Activated gamma-delta T cell treated with Interleukin-2 at 50 U/mL for 16 hours (primary cell): ENCODE data around the gene MAGI3.
"Not testable (repeated sequence)": the region's sequence is repeated elsewhere in the genome, so short reads cannot be mapped to it uniquely, and the experiment has no call there.

Experiments used
- DNase-seq: peaks from one replicate; pipeline ENCODE4 v3.0.0-alpha.2; 2020

MAGI3 gene

DNA sequence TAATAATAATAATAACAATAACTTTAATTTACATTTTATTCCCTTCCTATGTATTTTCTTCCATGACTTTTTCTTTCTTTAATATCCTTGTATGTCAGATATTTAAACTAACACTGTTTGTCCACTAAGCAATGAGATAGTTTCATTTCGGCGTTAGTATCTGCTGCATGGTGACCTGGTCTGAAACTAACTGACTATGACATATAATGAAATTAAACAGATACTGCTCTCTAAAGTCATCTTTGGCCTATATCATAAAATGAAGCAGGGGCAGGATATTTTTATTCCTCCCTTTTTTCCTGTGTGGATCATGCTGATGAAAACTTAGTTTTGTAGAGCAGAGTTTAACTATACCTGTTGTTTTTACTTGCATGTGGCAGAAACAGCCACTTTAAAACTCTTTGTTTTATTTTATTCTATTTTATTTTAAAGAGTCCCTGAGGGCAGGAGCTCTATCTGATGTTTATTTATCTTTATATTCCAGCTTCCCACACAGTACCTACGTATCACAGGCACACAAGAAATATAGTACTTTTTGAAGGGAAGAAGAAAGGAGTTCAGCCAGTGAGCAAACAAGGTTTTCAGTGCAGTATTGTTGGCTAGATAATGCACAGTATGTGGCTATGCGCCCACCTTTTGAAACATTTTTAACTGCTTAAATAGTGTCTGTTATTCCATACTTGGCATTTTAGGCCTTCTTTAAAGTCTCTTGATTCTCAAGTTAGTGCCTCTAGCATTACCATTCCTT lies 203.4 kb downstream of the MAGI3 start:
- DNase-seq: no peak

DNA sequence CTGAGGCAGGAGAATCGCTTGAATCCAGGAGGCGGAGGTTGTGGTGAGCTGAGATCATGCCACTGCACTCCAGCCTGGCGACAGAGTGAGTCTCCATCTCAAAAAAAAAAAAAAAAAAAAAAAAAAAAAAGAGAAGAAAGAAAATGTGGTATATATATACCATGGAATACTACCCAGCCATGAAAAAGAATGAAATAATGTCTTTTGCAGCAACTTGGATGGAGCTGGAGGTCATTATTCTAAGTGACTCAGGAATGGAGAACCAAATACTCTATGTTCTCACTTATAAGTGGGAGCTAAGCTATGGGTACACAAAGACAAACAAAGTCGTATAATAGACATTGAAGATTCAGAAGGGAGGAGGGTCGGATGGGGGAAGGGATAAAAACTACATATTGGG lies 214.2 kb downstream of the MAGI3 start:
- DNase-seq: not testable (repeated sequence)

DNA sequence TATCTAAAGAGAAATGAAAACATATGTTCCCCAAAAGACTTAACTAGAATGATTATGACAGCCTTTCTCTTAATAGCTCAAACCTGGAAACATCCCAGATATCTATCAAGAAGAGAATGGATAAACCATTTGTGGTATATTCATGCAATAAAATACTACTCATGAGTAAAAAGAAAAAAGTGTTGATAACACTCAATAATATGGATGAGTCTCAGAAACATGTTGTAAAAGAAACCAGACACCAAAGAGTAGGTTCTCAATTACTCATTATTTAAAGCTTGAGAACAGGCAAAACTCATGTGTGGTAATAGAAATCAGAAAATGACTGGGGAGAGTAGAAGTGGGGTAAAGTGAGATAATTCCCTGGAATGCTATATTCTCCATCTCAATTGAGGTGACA lies 214.8 kb downstream of the MAGI3 start:
- no peak for DNase-seq

DNA sequence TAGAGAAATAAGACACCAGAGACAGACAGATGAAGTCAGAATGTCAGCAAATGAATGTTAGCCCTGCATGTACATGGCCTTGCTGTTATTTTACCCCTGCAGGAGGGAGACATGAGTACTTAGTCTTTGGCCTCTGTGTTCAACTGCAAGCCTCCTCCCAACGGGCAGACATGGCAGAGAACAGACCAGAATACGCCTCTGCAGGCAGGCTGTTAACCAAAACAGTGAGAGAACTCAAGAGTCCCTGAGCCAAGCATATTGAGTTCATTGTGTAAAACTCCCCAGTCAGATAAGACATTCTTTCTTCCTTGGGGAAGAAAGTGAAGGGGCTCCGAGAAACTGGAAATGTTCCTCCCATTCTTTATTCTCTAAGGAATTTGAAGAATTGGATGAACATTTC lies 218.1 kb downstream of the MAGI3 start:
- DNase-seq: no peak

DNA sequence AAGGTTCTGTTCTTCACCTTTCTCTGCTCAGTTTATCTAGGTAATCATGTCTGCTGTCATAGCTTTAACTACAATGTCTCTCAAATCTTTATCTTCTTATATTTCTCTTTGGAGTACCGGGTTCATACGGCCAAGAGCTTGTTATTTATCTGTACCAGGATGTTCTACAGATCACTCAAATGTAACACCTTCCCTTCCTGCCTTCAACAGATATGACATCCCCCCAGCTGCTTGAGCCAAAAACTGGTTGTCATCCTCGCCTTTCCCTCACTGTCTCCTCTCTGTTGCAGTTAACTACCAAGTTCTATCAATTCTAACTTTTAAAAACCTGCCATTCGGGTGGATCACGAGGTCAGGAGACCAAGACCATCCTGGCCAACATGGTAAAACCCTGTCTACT lies 220.1 kb downstream of the MAGI3 start:
- DNase-seq: no peak

DNA sequence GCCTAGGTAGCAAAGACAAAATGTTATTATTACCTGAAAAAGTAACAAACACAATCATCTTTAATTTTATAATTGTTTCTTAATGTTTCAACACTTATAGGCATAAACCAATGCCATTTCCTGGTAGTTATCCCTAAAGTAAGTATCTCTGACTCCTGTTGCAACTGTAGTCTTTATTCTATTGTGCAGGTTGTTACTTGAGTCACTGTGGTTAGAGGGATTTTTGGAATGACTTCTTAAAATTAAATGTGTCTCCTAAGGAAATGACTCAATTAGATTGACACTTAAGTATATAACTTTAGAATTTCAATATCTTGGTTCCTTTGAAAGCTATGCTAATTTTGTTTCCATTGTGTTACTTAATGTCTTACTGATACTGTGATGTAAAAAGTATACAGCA lies 225.1 kb downstream of the MAGI3 start:
- DNase-seq: no peak

DNA sequence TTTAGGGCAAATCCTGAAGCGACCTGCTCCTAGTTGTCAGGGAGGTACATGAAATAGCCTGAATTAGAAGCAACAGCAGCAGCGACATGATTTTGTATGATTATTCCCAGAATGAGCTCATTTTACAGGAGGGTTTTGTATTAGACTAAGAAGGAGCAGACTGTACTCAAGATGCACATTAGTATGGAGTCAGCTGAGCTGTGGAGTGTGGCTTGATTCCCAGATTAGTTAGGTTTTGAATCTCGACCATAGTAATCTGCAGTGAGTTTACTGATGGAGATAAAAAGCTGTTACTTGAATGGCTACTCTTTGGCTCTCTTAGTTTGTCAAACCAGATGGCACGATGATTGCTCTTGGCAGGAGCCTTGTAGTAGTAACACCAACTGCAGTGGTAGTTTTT lies 225.8 kb downstream of the MAGI3 start:
- no peak for DNase-seq

DNA sequence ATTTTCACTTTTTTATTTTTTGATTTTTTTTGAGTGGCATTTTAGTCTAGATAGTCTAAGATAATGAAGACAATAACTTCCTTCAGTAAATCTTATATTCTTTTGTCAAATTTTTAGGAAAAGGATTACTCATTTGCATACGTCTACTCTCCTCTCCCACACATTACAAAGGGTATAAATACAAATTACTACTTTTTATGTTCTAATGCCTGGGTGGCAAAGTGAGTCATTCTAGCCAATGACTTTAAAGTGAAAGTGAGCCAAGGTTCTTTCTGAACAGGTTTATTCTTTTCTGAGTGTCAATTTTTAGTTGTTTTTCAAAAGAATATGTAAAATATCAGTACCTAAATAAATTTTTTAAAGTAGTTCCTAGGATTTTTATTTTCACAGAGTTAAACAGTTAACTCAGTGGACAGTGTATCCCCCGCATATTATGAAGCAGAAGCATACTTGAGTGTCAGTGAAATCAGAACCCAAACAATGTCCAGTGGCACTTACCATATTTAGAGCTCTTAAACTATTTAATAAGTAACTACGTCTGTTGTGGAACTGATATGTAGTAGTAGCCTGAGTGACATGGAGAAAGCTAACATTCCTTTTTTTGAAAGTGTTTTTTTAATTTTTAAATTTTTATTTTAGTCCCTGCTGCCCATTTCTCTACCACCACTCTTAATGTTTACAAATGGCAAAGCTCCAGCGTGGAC lies 227.3 kb downstream of the MAGI3 start:
- no peak for DNase-seq

DNA sequence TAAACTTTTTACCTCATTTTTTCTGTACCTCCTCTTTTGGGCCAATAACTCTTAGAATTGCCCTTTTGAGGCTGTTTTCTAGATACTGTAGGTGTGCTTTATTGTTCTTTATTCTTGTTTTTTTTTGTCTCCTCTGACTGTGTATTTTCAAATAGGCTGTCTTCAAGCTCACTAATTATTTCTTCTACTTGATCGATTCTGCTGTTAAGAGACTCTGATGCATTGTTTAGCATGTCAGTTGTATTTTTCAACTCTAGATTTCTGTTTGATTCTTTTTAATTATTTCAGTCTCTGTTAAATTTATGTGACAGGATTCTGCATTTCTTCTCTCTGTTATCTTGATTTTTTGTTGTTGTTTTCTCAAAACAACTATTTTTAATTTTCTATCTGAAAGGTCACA lies 238.7 kb downstream of the MAGI3 start:
- no peak for DNase-seq

DNA sequence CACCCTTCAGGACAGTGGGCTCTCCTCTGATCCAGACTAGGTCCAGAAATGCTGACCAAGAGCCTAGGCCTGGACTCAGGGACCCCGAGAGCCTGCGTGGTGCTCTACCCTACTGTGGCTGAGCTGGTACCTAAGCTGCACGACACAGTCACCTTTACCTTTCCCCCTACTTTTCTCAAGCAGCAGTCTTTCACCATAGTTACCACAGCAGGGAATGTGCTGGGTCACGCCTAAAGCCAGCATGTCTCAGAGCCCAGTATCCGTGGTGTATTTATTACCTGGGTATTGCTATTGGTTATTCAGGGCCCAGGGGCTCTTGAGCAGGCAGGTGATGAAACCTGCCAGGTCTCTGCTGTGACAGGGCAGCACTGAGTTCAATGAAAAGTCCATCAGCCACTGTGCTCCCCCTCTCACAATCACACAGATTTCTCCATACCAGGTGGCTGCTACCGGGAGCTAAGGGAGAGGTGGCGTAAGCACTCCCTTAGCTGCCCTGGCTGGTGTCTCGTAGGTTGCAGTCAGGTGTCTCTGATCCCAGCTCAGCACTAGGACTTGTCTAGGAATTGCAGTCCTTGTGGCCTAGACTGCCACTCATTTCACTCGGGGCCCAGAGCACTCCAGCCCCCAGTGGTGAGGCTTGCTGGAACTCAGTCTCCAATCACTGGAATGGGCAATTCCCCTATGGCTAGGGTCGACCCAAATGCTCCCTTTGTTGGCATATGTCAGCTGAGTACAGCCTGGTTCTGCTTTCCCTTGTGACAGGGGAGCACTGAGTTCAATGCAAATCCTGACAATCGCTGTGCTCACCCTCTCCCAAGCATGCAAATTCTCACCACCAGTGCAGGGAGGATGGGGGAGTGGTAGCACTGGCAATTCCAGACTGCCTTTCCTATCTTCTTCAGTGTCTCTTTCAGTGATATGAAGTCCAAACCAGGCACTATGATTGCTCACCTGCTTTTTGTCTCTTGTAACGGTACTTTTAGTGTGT lies 240.3 kb downstream of the MAGI3 start:
- DNase-seq: no peak

DNA sequence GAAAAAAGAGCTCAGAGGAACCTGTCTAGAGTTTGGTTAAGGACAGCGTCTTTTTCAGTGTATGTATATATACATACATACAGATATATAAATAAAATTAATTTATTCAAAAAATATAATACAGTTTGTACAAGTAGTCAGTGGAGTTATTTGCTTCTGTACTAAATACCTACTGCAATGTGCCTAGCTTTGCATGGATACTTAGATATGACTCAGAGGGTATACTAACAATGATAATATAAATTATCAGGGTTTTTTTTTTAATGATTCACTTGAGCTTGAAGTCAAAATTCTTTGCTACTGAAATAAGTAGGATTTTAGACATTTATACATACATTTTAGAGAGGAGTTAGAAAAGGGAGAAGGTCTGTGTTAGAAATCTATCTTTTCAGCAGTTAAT lies 251.1 kb downstream of the MAGI3 start:
- DNase-seq: no peak

DNA sequence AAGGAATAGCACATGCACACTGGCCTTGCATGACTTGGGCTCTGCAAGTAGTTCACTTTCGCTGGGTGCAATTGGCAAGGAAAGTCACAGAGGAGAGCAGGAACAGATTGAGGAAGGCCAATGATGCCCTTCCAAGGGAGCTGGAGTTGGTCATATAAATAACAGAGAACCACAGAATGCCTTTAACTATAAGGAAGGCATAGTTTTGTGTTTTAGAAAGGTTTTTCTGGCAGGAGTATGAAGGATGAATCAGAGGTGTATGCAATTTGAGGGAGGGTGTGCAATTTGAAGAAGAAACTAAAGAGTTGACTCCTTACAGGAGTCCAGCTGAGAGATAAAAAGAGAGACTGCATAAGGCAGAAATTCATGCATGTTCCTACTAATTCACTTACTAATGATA lies 256.8 kb downstream of the MAGI3 start:
- DNase-seq: no peak

DNA sequence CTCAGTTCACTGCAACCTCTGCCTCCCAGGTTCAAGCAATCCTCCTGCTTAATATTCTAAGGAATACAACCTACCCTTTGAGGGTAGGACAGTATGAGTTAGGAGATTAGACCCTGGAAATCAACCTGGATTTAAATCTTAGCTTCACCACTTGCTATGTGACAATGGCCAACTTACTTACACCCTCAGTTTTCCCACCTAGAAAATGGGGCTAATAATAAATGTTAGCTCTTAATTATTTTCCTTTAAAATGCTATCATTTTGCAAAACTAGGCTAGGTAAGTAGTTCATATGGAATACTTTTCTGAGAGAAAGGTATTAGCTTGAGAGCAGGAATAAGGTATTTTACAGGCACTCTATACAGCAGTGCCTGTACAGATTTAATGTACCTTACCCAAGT lies 258.2 kb downstream of the MAGI3 start:
- DNase-seq: no peak

DNA sequence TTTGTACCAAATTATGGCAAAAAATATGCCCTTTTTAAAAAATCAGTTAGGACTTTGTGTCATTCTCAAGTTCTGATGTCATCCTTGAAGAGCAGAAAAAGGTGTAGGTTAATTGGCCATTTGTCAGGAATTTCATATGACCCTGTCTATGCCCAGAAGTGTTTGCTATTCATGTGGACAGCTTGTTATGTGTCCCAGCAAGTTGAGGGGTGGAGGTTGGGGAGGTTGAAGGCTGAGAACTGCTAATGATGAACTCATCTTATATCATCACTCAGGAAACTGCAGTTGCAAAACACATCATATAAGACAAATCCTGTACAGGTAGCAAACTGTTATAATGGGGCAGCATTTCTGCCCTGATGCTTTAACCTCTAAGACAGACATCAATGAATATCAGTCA lies 262.5 kb downstream of the MAGI3 start:
- DNase-seq: no peak

DNA sequence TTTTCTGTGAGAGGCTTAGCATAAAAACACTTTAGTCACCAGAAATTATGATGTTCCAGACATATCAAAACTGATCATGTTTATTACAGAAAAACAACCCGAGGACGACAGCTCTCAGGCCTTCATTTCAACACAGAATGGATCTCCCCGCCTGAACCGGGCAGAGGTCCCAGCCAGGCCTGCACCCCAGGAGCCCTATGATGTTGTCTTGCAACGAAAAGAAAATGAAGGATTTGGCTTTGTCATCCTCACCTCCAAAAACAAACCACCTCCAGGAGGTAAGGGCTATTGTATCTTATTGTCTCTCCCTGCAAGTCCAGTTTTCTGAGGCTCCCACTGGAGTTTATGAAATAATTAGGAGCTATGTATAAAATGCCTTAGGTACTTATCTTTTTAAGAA lies 263.4 kb downstream of the MAGI3 start:
- DNase-seq: no peak

DNA sequence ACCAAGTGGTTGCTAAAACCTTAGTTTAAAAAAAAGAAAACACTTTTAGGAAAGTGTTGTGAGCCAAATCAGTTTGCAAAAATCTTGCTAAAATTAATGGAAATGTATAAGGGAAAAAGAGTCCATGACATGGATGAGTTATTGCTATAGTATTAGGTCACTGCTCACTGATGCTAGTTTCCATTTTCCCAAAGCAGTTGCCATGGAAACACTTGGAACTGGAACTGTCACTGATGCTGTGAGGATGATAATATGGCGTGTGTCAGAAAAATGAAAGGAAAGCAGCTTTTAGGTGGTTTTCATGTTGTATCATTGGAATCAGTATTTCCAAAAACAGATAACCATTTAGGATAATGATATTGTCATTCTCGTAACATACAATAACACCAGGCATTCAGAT lies 264.6 kb downstream of the MAGI3 start:
- no peak for DNase-seq

DNA sequence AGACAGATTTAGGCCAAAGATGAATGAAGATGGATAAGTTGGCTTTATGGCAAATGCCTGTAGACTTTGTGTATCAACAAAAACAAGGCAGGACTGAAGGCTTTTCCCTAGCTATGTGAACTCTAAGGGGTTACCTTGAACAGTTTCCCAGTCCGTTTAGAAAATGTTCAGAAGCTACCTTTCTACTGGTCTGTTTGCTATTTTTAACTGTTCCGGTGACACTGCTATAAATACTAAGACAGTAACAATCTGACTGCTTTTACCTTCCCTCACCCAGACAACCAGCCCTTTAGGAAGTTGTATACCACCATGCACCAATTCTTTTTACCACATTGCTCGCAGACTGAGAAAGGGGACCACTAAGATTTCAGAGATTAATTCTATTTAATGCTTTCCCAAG lies 266.8 kb downstream of the MAGI3 start:
- no peak for DNase-seq

DNA sequence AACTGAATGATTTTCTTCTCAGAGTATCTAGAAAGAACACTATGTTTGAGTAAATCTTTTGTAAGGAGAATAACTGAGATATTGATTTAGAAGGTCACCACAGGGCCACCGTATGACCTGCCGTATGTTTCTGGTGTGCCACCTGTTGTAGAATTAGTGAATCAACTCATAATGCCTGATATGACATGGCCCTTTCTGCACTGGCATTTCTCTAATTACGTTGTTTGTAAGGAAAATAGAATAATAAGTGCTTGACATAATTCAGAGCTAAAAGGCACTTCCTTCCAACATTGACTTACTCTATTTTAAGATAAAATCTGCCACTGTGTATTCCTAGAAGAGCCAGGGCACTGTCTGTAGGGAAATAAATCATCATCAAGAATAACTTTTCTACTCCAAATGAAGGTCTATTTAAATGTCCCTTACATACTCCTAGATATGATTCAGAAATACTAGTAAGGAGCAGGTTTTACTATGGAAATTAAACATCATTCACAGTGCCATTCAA lies 267.3 kb downstream of the MAGI3 start:
- DNase-seq: no peak

DNA sequence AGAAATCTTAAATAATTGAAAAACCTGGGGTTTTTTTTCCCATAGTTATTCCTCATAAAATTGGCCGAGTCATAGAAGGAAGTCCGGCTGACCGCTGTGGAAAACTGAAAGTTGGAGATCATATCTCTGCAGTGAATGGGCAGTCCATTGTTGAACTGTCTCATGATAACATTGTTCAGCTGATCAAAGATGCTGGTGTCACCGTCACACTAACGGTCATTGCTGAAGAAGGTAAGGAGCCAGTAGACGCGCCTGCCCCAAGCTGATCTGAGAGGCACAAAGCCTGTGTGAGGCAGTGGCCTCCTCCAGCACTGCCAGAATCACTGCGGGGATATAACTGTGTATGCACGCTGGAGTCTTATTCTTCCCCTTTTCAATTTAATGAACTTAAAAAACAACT lies 268.7 kb downstream of the MAGI3 start:
- no peak for DNase-seq

DNA sequence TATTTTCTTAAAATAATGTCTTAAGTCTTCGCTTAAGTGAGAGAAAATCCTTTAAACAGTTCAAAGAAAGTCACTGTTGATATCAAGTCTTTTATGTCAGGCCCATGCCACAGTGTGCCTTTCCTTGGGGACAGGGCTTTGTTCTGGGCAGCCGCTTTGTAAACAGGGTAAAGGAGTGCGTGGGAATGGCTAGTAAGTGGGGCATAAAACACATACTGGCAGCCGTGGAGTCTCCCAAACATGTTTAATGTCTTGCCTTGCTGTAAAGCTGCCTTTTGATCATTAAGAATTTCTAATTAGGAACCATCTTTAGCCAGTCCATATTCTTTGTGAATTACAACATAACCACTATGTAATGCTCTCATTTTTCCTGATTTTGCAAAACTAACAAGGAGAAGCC lies 269.2 kb downstream of the MAGI3 start:
- DNase-seq: no peak

DNA sequence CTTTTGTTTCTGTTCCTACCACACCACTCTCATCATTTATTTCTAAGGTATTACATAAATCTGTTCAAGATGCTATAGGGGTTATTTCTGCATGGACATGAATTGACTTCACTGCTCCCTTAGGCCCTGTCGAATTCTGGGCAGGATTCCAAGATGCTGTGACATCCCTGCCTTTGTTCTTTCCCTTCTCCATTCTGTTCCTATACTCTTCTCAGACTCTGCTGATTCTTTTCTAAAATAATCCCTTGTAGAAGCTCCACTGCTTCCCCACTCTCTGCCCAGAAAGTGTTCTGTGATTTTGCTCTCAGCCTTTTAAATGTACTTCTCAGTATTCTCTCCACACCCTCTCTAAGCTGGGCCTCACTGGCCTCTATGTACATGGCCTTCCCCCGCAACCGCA lies 269.8 kb downstream of the MAGI3 start:
- DNase-seq: no peak

DNA sequence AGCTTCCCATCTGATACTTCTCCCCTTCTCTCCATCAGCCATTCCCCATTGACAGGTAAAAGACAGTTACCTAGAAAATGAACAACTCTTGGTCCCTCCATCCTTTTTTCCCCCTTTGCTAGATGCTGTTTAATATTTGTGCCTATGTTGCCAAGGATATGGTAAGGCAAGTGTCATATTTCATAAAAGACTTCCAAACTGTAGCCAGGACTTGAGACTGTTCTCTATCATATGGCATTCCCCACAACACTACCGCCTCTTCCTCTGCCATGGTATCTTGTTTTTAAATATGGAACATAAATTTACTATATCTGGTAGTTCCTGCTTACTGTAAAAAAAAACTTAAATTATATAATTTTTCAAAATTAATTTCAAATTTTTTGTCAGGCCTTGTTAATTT lies 271.8 kb downstream of the MAGI3 start:
- DNase-seq: no peak

DNA sequence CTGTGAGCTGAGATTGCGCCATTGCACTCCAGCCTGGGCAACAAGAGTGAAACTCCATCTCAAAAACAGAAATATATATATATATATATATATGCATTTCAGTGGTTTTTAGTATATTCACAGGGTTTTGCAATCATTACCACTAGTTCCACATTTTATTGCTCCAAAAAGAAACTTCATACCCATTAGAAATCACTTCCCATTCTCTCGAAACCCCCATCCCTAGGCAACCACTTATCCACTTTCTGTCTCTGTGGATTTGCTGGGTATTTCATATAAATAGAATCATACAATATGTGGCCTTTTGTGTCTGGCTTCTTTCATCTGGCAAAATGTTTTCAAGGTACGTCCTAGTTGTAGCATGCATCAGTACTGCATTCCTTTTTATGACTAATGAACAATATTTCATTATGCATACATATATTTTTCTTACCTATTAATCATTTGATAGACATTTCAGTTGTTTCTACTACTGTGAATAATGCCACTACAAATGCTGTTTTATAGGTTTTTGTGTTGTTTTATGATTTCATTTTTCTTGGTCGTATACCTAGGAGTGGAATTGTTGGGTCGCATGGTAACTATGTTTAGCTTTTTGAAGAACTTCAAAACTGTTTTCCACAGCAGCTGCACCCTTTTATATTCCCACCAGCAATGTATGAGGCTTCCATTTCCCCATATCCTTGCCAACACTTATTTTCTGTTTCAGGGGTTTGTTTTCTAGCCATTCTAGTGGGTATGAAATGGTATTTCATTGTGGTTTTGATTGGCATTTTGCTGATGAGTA lies 273.0 kb downstream of the MAGI3 start:
- no peak for DNase-seq
